GM19467 (cell line): ENCODE results near the gene VEZF1.
"Not testable (repeated sequence)": the region's sequence is repeated elsewhere in the genome, so short reads cannot be mapped to it uniquely, and the experiment has no call there.

Experiments
- ATAC-seq: cut with Tn5 transposase; IDR thresholded peaks from one replicate; pipeline ENCODE4 v1.9.1; 2021; ENCODE audit warnings: mild to moderate bottlenecking, moderate library complexity; ENCODE audit not compliant: unreplicated experiment

VEZF1 gene

DNA sequence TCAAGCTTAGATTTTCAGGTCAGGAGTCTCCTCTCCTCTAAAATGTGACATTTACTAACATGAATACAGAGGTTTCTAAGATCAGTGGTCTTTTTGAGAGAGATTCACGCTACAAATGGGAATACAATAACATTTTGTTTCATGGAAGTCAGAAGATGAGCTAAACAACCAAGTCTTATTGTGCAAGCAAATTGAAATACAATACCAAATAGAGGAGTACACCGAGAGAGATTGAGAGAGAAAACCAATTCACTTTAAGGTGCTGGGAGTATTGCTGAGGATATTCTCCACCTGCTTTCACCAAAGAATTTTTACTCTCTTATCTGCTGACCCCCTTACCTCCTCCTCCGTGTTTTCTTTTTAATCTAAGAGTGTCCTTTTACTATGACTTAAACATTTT is 11.5 kb downstream of the VEZF1 start:
- ATAC-seq, result no peak

DNA sequence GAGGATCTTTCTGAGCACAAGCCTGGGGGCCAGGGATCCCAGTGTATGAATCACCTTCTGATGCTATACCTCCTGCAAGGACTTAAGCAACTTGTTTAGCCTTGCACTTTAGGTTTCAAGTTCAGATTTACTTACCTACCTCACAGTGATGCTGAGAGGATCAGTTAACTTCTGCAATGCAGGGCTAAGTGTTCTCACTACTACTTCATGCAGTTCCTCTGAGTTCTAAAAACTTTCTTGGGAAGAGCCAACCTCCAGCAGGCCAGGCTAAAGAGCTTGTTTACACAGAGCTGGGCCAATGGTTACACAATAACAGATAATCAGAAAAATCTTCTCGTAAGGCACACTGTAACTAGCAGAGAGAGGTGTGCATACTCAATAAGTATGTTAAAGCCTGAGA is 13.0 kb downstream of the VEZF1 start:
- no peak for ATAC-seq

DNA sequence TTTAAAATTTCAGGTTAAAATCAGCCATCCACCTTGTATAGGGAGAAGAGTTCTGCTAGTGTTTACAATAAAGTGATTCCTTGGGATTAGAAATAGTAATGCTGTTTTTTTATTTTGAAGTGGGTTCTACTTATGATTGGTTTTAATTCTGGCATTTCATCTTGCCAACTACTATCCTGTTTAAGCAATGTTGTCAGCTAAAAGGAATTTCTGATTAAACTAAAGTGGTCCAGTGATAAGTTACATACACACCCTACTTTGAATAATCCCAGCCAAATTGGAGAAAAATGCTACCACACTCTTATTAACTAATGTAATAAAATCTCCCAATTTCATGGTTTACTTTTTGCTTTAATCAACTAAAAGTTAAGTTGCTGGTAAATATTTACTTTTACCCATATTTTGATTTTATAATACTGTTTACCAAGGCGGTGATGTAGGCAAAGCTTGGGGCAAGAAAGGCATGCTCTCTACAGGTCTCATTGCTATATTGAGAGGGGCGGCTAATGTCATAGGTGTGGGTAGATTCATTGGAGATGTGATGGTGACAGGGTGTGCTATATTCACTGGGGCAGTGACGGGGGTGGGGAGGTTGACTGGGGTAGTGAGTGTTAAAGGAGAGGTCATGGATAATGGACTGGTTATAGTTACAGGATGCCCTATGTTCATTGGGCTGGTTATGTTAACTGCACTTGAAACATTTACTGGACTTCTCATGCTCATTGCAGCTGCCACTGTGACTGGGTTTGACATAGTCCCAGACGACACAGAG is 13.8 kb downstream of the VEZF1 start:
- ATAC-seq, result not testable (repeated sequence)

GRCh38 chr17:57972151-57972550 is 15.9 kb downstream of the VEZF1 start:
- ATAC-seq, result no peak

DNA sequence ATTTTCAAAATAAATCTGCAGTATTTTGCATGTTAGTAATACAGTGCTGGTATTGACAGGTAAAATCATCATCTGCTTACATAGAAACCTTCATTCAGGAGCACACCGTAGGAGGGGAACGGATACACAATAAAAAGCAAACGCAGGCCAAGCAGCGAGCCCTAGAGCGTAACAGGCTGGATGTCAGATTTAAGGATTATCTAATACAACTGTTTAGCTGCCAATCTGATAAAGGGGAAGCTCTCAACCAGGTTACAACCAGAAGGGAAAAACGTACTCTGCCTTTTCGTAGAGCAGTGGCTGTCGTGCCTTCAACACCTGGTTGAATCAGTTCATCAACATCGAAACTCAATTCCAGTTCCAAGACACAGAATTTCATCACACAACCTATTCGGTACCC is 16.5 kb downstream of the VEZF1 start:
- no peak for ATAC-seq

GRCh38 chr17:57970710-57971109 is 17.3 kb downstream of the VEZF1 start:
- no peak for ATAC-seq

GRCh38 chr17:57968456-57968855 is 19.6 kb downstream of the VEZF1 start:
- no peak for ATAC-seq

DNA sequence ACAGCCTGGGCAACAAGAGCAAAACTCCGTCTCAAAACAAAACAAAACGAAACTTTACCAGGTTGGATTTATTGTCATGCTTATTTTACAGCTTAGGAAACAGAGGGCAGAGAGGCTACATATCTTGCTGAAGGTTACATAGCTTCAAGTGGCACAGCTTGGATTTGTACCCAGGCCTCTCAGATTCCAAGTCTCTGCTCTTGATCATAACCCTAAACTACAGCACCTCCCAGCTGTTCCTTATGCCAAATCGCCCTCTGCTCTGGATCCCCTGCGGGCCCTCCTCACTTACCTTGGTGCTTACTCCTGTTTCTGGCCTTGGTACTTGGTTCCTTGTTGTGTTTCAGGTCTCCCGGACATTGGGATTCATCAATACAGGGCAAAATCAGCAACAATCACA is 21.2 kb downstream of the VEZF1 start:
- no peak for ATAC-seq

DNA sequence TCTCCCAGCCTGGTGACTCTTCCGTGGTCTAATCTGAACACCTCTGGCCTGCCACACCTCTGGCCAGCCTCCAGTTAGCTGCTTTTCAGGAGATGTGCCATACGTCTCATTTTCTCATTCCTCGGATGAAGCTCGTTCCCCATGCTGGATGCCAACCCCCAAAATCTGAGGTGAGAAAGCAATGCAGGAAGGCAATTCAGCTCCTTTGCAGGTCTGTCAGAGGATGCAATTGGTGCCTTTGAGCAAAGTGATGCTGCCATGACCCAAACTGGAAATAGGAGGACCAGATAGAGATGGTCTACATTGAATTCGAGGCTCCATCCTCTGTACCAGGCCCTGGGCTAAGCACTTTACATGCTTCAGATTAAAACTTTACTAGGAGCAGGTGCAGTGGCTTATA is 21.8 kb downstream of the VEZF1 start:
- ATAC-seq, result no peak

GRCh38 chr17:57965521-57966160 is 22.4 kb downstream of the VEZF1 start:
- ATAC-seq, result no peak

- no peak for ATAC-seq
Measured at GRCh38 chr17:57963149-57963511, 24.9 kb downstream of the VEZF1 start.

- ATAC-seq, result no peak
Measured at GRCh38 chr17:57962279-57963148, 25.5 kb downstream of the VEZF1 start.

DNA sequence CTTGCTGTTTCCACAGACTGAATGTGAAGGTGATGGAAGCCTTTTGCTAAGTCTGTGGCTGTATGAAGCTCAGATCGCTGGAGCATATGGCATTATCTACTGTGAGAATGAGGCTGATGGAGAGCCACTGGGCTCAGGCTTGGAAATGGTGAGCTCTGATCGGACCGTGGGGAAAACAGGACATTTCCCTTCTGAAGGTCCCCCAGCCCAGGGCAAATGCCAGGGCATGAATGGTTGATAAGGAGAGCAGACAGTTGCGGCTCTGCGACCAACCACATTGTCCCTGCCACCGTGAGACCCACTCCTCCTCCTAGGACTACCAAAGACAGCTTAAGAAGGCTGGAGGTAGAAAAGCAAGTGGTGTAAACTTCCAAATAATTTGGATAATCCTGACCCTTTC is 28.1 kb downstream of the VEZF1 start:
- ATAC-seq, result no peak

GRCh38 chr17:57958391-57958790 is 29.7 kb downstream of the VEZF1 start:
- not testable (repeated sequence) for ATAC-seq

DNA sequence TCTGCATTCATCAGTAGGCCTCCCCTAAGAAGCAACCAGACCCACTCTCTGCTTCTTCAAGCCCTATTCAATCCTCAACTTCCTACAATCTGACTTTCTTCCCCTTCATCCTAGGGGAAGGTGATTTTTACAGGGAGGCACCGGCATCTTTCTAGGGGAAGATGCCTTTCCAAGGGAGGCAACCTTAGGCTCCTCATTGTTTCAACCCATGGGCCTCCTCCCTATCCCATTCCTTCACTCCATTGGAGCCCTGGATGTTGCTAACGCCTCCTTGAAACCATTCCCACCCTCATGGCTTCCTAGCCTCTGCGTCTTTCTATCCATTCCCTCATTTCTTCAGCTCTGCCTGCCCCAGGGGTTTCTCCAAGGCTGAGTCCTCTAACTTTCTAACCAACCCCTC is 30.2 kb downstream of the VEZF1 start:
- ATAC-seq, result no peak

DNA sequence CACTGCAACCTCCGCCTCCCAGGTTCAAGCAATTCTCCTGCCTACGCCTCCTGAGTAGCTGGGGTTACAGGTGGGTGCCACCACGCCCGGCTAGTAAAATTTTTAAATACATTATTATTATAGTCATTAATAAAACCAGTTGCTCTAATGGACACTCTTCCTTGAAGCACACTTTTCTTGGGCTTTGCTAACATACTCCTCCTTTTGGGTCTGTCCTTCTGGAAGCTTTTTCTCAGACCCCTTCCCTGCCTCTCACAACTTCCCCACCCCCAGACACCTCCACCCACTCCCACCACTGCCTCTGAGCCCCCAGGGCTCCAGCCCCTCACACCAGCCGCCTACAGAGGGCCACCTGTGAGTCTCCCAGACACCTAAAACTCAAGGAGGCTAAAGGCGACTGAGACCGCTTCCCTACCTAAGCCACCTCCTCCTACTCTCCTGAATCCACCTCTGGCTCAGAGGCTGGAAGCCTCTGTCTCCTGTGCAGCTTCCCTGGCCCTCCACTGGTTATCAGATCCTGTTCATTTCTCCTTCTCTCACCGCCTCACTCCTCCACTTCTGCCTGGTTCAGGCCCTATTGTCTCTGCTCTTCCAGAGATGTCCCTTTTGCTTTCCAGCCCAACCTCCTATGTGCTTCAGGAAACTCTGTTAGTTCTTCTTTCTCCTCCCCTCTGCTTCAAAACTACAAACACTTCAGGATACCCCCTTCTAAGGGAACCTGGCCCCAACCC is 30.8 kb downstream of the VEZF1 start:
- no peak for ATAC-seq

DNA sequence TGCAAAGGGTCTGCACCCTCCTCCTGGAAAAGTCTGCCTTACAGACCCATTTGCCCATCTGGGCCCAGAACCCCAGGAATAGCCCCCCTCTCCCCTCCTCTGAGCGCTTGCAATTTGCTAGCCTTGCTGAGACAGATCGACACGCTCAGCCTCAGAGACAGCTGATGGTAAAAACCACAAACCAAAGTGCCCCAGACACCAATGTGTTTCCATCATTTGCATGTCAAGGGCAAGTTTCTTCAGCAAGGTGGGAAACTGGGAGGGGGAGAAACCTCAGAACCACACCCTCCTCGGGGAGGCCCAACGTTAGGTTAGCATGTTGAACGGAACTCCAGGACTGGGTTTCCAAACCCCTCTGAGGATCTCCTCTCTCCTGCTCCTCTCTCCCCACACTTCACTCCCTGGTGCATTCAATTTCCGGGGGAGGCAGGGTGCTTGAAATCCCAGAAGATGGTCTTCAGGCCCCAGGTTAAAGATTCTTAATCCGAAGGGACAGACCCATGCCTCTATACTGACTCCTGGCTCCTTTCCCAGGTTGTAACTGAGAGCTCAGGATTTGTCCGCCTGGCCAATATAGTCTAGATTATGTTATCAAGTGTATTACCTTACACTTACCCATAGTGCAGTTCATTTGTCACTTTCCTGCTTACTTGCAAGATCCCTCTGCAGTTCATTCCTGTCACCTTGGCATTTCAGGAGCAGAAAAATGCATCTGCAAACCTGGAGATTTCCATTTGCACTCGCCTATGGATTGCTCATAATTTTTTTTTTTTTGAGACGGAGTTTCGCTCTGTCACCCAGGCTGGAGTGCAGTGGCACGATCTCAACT is 31.5 kb downstream of the VEZF1 start:
- ATAC-seq, result peak; percentile 60

- ATAC-seq, result no peak
Measured at GRCh38 chr17:57955183-57955931, 32.7 kb downstream of the VEZF1 start, which contains the start of gene CUEDC1. TSS of gene CUEDC1 (minus strand) at chr17:57955412. CDS start at chr17:57885564, 69,848 bp downstream.

DNA sequence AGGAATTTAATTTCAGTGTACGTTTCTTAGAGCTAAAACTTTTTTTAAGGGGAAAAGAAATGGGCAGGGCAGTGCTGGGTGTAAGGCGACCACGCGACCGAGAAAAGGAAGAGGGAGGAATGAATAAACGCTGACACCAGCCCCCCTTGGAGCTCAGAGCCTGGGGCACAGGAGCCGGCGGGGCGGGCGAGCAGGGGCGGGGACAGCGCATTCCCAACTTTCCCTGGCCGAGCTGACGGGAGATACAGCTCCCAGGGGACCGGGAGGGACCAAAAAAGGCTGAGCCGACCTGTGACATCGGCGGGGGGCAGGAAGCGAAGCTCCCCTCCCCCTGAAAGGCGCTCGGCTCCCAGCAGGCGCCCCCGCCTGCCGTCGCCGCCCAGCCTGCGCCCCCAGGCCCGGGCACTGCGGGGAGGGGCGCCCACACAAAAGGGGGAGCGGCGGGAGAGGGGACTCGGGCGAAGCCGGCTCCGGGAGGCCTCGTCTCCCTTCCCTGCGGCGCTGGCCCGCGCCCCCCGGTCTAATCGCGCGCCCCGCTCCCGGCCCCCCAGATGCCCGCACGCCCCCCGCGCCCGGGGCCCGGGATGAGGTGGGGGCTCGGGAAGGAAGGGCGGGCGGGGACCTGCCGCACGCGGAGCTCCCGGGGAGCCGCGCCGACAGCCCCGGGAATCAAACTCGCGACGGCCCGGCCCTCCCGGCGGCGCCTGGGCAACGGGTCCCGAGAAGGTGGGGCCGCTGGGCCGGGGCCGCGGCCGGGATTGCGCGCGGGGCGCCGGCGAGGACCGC is 33.5 kb downstream of the VEZF1 start:
- ATAC-seq, result no peak
